ENCODE results near the gene RWDD4.

Gene RWDD4

GRCh38 chr4:183659029-183659871 is at the start of gene RWDD4, which contains the start of gene TRAPPC11:
RWDD4 (minus strand) TSS chr4:183659185; CDS start chr4:183658952, 233 bp downstream.
TRAPPC11 (plus strand) TSS chr4:183659293; CDS start chr4:183663868, 4,575 bp downstream.
- DNase-seq: peak; percentile 86 to 96

GRCh38 chr4:183702492-183702891 is 43.5 kb upstream of the RWDD4 start:
- DNase-seq: no peak

- DNase-seq: no peak
Measured at GRCh38 chr4:183700407-183700806, 41.4 kb upstream of the RWDD4 start.

GRCh38 chr4:183698909-183699308 is 39.9 kb upstream of the RWDD4 start:
- DNase-seq: no peak

GRCh38 chr4:183691897-183692296 is 32.9 kb upstream of the RWDD4 start:
- no peak for DNase-seq

GRCh38 chr4:183691006-183691405 is 32.0 kb upstream of the RWDD4 start:
- no peak for DNase-seq

- DNase-seq: no peak
Measured at GRCh38 chr4:183688216-183688615, 29.2 kb upstream of the RWDD4 start.

- no peak for DNase-seq
Measured at GRCh38 chr4:183686461-183686860, 27.5 kb upstream of the RWDD4 start.

GRCh38 chr4:183681119-183681518 is 22.1 kb upstream of the RWDD4 start:
- no peak for DNase-seq

GRCh38 chr4:183675625-183676024 is 16.6 kb upstream of the RWDD4 start:
- no peak for DNase-seq

GRCh38 chr4:183674153-183674552 is 15.2 kb upstream of the RWDD4 start:
- no peak for DNase-seq

GRCh38 chr4:183670960-183671555 is 12.1 kb upstream of the RWDD4 start:
- DNase-seq: no peak

GRCh38 chr4:183670251-183670650 is 11.3 kb upstream of the RWDD4 start:
- DNase-seq: no peak

GRCh38 chr4:183666088-183666487 is 7.1 kb upstream of the RWDD4 start:
- no peak for DNase-seq

GRCh38 chr4:183659872-183660242 is 872 bp upstream of the RWDD4 start:
- no peak for DNase-seq

- no peak for DNase-seq
Measured at GRCh38 chr4:183658362-183659028, 490 bp downstream of the RWDD4 start.

- DNase-seq: no peak
Measured at GRCh38 chr4:183657564-183657963, 1.4 kb downstream of the RWDD4 start.

GRCh38 chr4:183645326-183645725 is 13.7 kb downstream of the RWDD4 start:
- no peak for DNase-seq

- DNase-seq: no peak
Measured at GRCh38 chr4:183639291-183639690, 19.7 kb downstream of the RWDD4 start.

- no peak for DNase-seq
Measured at GRCh38 chr4:183638436-183638835, 20.5 kb downstream of the RWDD4 start.

- DNase-seq: no peak
Measured at GRCh38 chr4:183637461-183637860, 21.5 kb downstream of the RWDD4 start.

- DNase-seq: no peak
Measured at GRCh38 chr4:183636923-183637322, 22.1 kb downstream of the RWDD4 start.

- DNase-seq: no peak
Measured at GRCh38 chr4:183636503-183636902, 22.5 kb downstream of the RWDD4 start.

- no peak for DNase-seq
Measured at GRCh38 chr4:183635741-183636140, 23.2 kb downstream of the RWDD4 start.

Measured in NCI-H446 (cell line).